Posterior vena cava (tissue), 2 donors: ENCODE measurements around the gene KRT72. TPM values are rescaled to one million over a fixed set of nuclear protein-coding genes. Genes with fewer than 3 reads are reported as not detected.

Experiments
- DNase-seq: peaks from one replicate; pipeline ENCODE4 v3.0.0-alpha.2; 2020; ENCODE audit warnings: low spot score
- intact Hi-C, 2 donors: fragments of 100-400 bp; cut with DNase I; formaldehyde crosslinking; loops; one replicate each; pipeline versions ENCODE4 v1.14.1 to v1.14.2; 2022 to 2023
- total RNA-seq, 2 donors: library from RNA; stranded (reverse); fragmentation: NEBNext Ultra II Directional; extraction: Animal tissue kit (Norgen Biotek cat#: 25700); gene quantifications; one replicate each; pipeline ENCODE4 v1.2.1, GENCODE V29; 2021
- donor health status: DM: yes; HTN: yes; CAD: no.
- donor health status: DM: yes; HTN: yes; CAD: no.

KRT72 gene
- total RNA-seq, 2 donors from 2014 or later: not detected

DNA sequence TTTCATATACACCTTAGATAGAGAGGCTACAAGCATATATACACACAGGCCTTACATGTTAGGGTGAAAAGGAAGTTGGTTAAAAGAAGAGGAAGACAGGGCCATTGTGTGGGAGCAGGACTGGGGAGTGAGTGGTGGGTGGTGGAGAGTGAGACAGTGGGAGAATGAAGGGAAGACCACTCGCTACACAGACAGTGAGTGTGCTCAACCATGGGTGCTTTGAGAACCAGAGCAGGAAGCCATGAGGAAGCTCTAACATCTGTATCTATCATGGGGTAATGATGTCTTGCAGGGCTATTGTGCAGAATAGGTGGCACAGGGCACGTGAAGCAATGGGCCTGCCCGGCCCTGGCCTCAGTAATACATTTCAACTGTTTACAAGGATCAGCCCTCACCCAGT is 16.2 kb downstream of the KRT72 start:
- DNase-seq: no peak
- intact Hi-C loops: loop anchor here in 1 of 2 donors (10.0 kb wide), 1 partner anchor 400 kb away; no protein-coding TSS in a partner anchor

DNA sequence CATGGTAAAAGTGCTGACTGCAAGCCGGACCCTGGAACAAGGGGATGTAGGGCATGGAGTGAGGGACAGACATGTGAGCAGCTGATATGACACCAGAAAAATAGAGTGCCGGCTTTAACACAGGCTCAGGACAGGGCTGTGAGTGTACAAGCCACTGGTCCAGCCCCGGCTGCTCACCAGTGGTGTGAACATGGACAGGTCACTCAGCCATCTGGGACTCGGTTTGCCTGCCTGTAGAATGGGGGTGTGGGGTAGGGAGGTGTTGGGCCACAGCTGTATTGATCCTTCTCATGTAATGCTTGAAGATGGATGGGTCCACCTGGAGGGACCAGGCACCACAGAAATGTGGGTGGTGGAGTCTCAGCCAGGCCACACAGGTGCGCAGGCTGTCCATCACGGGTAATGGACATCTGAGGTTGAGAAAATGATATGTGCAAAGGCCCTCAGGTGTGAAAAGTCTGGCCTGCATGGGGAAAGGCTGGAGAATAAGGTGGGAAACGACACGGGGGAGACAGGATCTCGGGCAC is 17.0 kb downstream of the KRT72 start:
- no peak for DNase-seq
- intact Hi-C loops: loop anchor here in 1 of 2 donors (5.0 to 10.0 kb wide), 2 partner anchors 293 to 401 kb away; no protein-coding TSS in a partner anchor

DNA sequence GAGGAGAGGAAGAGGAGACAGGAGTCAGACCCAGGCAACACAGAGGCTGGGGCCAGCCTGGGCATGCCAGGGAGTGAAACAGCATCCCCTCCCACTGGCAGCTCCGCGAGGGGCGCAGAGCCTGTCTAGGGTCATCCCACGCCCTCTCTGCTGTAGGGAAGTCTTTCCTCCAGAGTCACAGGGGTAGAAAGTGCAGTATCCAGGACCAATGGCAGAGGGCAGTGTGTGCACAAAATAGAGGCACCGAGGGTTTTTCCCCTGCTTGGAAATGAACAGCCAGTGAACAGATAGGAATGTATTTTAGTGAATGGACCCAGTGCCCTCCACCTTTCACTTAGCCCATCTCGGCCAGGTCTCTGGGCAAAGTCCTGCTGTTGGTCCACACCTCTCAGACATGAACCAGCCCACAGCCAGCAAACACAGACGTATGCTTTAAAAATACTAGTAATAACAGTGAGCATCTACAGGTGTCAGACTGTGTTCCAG is 18.2 kb downstream of the KRT72 start:
- DNase-seq: no peak
- intact Hi-C loops: loop anchor here (2.0 to 10.0 kb wide), 3 partner anchors 288 to 402 kb away; no protein-coding TSS in a partner anchor

DNA sequence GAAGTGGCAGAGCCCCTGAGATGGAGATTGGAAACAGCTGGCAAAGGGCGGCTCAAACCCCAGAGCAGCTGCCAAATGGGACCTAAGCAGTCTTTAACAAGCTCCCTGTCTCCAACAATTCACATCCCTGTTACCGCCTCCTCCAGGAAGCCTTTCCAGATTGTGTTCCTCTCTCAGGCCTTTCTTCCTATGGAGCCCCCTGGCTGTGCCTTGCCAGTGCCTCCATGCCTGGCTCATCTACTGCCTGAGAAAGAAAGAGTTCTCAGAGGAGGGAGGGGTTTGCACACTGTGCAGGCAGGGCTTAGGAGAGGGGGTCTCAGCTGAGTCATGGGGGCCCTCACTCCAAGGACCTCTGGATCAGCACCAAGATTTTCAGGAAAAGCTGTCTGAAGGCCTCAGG is 18.8 kb downstream of the KRT72 start:
- intact Hi-C loops: loop anchor here (2.0 to 10.0 kb wide), 3 partner anchors 288 to 402 kb away; no protein-coding TSS in a partner anchor
- no peak for DNase-seq

DNA sequence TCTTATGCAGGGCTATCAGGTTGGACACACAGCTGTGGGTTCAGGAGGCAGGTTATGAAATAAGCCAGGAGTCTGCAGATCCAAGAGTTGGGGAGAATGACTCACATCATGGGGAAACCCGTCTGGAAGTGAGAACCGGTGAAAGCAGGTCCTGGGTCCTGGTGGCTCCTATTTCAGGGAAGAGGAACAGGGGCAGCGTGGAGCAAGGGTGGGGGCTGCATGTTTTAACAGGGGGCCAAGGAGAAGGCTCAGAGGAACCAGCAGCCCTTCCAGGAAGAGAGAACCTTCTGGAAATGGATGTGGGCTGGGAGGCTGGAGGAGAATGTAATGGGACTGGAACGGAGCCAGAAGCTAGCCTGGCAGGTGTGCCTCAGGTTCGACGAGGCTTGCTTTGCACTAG is 19.8 kb downstream of the KRT72 start:
- DNase-seq: no peak
- intact Hi-C loops: loop anchor here in 1 of 2 donors (5.0 to 10.0 kb wide), 2 partner anchors 296 to 403 kb away; no protein-coding TSS in a partner anchor

DNA sequence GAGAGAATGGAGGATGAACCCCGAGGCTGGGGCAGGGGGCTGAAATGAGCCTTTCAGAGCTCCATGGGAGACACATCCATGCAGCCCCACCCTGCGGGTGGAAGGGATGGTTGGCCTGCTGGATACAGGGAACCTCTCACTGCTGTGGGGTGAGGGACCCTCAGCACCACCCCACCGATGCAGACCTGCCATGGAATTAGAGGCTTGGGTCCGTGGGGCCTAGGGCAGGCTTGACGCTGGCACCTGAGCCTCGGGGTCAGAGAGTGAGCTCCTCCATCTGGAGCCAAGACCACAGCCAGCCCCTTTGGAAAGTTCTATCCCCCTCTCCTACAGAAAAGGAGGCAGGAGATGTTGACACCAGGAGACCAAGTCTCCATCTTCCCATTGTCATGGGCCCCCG is 20.2 kb downstream of the KRT72 start:
- intact Hi-C loops: loop anchor here in 1 of 2 donors (5.0 to 10.0 kb wide), 2 partner anchors 296 to 404 kb away; no protein-coding TSS in a partner anchor
- no peak for DNase-seq

DNA sequence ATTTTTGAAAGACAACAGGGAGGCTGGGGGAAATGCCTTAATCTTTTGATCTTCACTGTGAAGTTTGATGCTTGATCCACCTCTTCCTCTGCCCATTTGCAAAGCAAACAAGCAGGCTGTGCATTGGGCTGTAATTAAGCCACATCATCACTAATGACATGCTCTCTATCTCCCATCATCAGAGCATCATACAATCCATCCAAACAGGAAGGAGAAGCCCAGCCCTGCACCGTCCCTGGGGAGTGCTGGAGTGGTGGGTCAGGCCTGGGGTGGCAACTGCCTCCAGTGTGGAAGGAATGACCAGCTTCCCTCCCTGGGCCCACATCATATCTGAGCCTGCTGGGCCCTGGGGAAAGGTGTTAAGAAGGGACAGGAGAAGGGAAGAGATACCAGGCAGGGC is 20.8 kb downstream of the KRT72 start:
- no peak for DNase-seq
- intact Hi-C loops: loop anchor here in 1 of 2 donors (5.0 to 10.0 kb wide), 2 partner anchors 297 to 404 kb away; no protein-coding TSS in a partner anchor

DNA sequence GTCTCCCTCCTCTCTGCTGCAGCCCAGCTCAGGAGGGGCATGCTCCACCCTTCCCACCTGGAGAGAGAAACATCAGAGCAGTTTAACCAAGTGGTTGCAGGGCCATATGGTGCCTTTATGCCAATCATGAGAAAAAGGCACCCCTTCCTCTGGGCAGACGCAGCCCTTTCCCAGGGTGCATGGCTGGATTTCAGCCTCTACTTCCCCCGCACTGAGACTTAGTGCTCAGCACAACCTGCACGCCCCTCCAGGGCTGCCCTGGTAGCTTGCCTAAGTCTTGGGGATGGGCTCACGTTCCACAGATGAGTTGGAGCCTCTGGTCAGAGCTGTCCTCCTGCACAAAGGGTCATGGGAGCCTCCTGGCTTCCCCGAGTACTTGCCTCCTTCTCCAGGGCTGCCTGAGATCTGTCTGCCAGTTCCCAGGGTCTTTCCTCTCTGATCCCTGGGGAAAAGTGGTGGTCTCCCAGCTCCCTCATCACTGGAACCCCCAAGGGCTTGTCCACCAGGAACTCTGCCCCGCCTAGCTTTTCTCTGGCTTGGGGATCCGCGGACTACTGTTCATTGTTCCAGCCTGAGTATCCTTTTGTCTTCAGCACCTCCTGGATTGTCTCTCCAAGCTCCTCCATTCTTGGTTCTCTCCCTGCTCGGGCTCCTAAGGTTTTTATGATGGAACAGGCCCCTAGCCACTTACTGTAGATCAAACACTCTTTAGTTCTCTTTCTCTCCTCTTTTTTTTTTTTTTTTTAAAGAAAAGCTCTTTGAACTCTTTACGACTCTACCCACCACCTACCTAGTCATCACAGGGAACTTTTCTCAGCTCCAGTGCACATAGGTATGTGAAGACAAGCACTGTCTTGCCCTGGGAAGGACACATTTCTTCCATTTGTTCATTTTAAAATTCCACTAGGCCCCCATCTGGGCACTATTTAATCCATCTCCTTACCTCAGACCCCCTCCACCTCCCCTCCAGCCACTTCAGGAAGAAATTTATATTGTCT is 21.5 kb downstream of the KRT72 start:
- no peak for DNase-seq
- intact Hi-C loops: loop anchor here in 1 of 2 donors (5.0 to 10.0 kb wide), 2 partner anchors 298 to 405 kb away; no protein-coding TSS in a partner anchor

DNA sequence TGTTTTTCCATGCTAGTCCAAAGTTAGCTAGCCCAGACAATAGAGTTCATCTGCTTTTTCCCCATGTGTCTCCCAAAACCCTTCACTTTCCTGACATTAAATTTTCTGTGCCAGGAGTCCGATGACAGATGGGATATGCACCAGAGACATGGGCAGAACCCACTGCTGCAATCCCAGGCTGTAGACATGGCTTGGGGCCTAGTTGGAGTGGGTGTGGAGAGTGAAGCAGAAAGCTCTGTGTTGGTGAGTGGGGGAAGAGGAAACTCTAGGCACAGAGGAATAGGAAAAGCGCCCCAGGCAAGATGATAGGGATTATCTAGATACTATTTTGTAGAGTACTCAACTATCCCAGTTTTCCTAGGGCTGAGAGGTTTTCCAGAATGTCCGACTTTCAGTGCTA is 22.8 kb downstream of the KRT72 start:
- DNase-seq: no peak
- intact Hi-C loops: no loop called here

DNA sequence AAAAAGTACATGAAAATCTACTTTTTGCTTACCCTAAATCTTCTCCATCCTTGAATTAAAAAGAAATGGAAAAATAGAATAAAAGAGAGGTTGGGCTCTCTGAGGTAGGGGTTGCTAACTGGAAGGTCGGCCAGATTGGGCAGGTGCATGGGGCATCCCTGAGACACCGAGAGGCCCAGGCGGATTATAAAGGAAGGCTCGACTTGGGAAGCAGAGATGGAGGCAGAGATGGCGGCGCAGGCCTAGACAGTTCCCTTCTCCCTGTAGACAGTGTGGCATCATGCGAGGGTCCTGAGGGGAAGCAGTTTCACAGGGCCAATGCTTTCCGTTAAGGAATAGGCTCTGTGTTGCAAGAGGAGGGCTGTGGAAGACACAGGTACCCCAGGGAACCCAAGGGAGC is 23.9 kb downstream of the KRT72 start:
- DNase-seq: no peak
- intact Hi-C loops: no loop called here

DNA sequence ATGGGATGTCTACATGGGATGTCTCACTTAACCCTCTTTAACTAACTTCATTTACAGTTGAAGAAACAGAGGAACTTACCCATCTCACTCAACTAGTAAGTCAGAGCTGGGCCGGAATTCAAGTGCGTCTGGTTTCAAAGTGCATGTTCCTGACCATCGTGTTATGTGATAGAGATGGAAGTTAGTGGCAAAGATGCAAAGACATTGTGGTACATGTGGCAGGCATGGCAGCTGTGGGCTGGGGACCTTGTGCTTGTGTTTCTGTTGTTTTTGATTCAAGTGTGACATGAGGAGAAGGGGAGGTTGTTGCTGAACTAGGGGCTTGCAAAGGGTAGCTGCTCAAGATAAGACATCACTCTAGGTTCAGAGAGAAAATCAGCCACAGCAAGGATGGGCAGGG is 25.3 kb downstream of the KRT72 start:
- no peak for DNase-seq
- intact Hi-C loops: no loop called here

DNA sequence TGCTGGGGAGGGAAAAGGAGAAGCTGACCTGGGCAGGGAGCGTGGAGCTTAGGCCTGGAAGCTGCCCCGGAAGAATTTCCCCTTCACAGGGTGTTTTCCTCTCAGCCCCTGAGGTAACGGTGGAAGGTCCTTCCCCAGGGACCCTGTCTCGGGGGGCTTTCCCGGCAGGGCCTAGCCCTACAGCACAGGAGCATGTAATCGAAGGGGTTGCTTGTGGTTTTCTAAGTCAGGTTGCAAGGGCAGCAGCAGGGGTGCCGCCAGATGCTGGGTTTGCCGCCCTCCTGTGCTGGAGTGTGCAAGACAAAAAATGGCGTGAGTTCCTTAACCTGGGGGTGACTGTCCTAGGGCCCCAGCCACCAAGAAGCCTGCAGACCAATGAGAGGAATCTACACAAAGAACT is 26.0 kb downstream of the KRT72 start:
- intact Hi-C loops: no loop called here
- DNase-seq: no peak

DNA sequence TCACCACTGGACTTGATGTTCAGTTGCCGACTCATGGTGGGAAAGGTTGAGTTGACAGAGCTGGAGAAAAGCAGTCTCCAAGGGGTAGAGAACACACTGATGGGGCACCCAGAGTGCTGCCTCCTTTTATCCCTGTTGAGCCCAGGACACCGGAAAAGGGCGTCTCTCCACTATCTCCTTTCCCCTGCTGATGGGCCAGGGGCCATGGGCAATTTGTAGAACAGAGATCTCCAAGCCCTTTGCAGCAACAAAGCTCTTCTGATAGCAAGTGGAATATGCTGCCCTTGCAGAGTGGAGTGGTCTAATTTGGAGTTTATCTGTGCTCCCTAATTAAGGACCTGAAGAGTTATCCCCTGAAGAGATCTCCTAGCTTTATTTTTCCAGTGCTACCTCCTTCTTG is 27.5 kb downstream of the KRT72 start, which contains the start of gene KRT74:
KRT74 (minus strand) TSS at position 101 of the 400 bp plus-strand sequence; CDS start at position 35, 66 bp downstream.
- intact Hi-C loops: no loop called here
- DNase-seq: no peak

DNA sequence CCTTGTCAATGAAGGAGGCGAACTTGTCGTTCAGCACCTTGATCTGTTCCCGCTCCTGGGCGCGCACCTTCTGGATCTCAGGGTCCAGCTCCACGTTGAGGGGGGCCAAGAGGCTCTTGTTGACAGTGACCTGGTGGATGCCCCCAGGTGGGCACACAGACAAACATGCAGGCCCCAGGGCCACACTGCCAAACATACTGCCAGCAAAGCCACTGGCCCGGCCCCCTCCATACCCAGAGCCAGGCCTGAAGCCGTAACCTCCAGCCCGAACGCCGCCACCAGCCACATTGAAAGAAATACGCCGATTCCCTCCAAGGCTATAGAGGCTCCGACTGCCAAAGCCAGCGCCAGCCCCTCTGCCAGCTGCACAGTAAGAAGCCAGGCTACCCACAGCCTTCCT is 28.0 kb downstream of the KRT72 start:
- intact Hi-C loops: no loop called here
- DNase-seq: no peak

DNA sequence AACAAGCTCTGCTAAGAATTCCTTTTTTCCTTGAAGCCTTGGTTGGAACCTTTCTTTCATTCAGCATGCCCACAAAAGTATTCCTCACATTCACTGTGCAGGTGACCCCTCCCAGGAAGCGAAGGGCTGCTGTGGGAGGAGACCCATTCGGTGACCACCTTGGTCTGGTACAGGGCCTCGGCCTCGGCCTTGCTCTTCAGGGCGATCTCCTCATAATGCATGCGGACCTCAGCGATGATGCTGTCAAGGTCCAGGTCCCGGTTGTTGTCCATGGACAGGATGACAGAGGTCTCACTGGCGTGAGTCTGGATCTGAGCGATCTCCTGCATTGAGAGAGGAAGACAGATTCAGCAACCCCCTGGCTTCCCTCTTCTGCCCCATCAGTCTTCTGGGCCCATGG is 30.8 kb downstream of the KRT72 start:
- intact Hi-C loops: no loop called here

DNA sequence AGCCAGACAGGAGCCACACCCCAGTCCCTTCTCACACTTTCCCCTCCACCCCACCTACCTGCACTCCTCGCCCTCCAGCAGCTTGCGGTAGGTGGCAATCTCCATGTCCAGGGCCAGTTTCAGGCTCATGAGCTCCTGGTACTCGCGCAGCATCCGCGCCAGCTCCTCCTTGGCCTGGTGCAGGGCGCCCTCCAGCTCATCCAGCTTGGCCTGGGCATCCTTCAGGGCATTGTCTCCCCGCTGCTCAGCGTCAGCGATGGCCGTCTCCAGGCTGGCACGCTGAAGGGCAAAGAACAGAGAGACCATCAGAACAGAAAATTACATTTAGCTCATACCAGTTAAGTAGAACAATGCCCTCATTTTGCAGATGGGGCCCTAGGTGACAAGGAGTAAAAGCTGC is 33.2 kb downstream of the KRT72 start:
- intact Hi-C loops: loop anchor here in 1 of 2 donors (10.0 kb wide), 1 partner anchor 413 kb away; no protein-coding TSS in a partner anchor
- DNase-seq: no peak

More for the DNA sequence above, 30.8 kb downstream of the KRT72 start:
- no peak for DNase-seq

DNA sequence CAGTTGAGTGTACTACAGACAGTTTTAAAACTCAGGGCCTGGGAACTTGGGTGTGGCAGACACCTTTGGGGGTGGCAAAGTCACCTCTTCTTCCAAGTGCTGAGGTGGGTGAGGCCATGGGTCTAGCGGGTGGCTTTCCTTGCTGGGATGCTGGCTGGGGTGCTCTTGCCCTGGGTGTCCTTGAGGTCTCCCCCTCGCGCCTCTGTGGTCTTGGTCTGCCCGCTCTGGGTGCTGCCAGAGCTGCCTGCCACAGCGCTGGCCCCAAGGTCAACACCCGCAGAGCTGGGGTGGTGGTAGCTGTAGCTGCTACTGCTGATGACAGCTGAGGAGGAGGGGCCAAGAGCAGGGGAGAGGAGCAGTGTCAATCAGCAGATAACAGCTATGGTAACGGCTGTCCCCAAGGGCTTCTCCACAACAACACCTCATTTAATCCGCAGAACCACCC is 34.4 kb downstream of the KRT72 start:
- DNase-seq: no peak
- intact Hi-C loops: loop anchor here in 1 of 2 donors (10.0 kb wide), 1 partner anchor 412 kb away; no protein-coding TSS in a partner anchor

DNA sequence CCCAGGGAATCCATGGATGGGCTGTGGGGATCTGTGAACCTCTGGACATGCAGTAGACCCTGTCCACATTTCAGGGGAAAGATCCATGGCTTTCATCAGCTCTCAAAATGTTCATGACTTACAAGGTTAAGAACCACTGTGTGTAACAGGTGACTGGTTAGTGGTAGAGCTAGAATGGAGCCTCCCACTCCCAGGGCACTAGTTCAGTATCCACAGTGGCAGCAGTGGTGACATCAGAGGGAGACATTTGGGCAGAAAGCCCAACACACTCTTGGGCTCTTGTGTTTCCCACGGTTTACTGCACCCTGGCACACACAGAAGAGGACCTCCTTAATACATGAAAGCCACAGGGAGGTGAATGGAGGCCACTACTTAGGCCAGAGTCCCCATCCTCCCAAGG is 36.7 kb downstream of the KRT72 start:
- intact Hi-C loops: loop anchor here in 1 of 2 donors (10.0 kb wide), 1 partner anchor 410 kb away; no protein-coding TSS in a partner anchor
- DNase-seq: no peak

DNA sequence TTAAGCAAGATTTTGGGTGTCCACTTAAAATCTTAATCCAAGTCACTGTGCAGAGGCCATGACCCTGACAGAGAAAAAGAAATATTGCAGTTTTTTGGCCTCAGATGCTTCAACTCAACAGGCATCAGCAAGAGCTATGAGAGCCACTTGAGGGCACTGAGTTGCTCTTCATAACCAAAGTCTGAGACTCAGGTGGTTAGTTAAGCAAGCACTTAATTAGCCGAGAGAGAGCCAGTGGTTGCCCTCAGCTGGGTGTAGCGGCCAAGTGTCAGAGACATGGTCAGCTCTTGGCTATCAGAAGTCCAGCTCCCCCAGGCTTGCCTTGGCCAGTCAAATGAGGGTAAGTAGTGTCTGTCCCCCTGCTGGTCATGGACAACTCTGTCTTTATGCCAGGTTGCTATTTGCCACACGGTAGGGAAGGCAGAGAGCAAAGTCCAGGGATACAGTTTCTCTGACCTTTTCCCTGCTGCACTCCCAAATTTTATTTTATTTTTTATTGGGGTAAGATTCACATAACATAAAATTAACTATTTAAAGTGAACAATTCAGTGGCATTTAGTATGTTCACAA is 39.3 kb downstream of the KRT72 start:
- DNase-seq: no peak
- intact Hi-C loops: loop anchor here in 1 of 2 donors (10.0 kb wide), 1 partner anchor 407 kb away; no protein-coding TSS in a partner anchor
